ENCODE data around the gene SERINC5. TPM values are rescaled to one million over a fixed set of nuclear protein-coding genes. Genes with fewer than 3 reads are reported as not detected.

Gene SERINC5
- total and polyA plus RNA-seq, 2 of the 4 experiments (the other 2 are of a cell fraction), result 5.0 to 8.1 TPM

DNA sequence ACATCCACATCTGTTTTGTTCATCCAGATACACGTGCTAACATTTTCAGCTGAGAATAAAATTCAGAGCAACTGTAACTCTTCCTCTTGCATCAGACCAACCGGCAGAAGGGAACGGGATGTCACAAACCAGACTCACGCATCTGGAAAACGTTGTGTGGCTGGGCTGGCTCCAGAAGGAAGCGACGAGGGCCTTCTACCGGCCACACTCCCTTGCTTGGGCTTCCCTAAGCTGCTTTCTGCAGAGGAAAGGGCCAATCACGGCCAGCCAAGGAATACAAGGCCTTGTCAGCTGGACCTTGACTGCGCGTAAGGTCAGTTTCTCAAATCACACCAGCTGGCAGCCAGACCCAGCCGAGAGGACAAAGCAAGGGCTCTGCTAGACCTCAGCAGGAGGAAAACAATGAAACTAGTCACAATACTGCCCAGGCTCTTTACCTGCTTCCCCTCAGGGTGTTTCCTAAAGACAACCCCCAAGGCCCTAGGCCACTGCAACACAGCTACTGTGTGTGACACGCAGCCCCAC is 114.6 kb downstream of the SERINC5 start:
- Histone ChIP-seq H3K36me3 (ENCODE audit: control insufficient read depth, insufficient read depth, low read length) (0 out of 2 replicates have a peak, but pooled peaks cover 2% of the 10 kb centered on the region), H3K9me1 (ENCODE audit: insufficient read depth, low read length) (no peaks in the 10 kb centered on the region), H3K56ac (ENCODE audit: extremely low read depth, insufficient read depth, low read length) (no peak overlapping the region), H3K27ac (ENCODE audit: insufficient read depth, low read length) (no peak overlapping the region), H2BK5ac (ENCODE audit: low read depth, low read length, poor library complexity, severe bottlenecking) (no peak overlapping the region), H3K4me2 (ENCODE audit: low read depth, low read length) (no peak overlapping the region), H4K8ac (ENCODE audit: low read depth in 2 of 2, low read length in 2 of 2) (no peak overlapping the region), H4K5ac (ENCODE audit: low read depth, low read length) (no peak overlapping the region), H2BK20ac (ENCODE audit: low read depth, low read length) (no peak overlapping the region), H3K9me3 (ENCODE audit: control insufficient read depth, insufficient read depth, low read length) (no peaks in the 10 kb centered on the region), H2AK5ac (ENCODE audit: low read depth, low read length) (no peak overlapping the region), H2BK120ac (ENCODE audit: low read depth, low read length) (no peak overlapping the region), H4K91ac (ENCODE audit: insufficient read depth, low read depth, low read length) (no peak overlapping the region), H3K18ac (ENCODE audit: low read depth, low read length) (no peak overlapping the region), H3K79me1 (ENCODE audit: low read depth in 1 of 2, low read length in 2 of 2) (no peaks in the 10 kb centered on the region), H2AK9ac (replicated peaks; ENCODE audit: low read depth, low read length, poor library complexity) (no peak overlapping the region), H3K27me3 (ENCODE audit: control insufficient read depth, insufficient read depth, low read length) (no peaks in the 10 kb centered on the region), H3K23ac (ENCODE audit: low read depth, low read length) (no peak overlapping the region), H2BK15ac (ENCODE audit: low read depth, low read length) (no peak overlapping the region), H3K4me1 (ENCODE audit: control insufficient read depth, insufficient read depth, low read length) (no peaks in the 10 kb centered on the region), H3K4ac (ENCODE audit: low read depth, low read length) (no peak overlapping the region), H3K4me3 (ENCODE audit: insufficient read depth, low read depth, low read length) (no peak overlapping the region), H2AFZ (replicated peaks; ENCODE audit: low read length, poor library complexity) (peak overlapping the region; percentile 17), H4K20me1 (ENCODE audit: insufficient read depth, low read length) (no peaks in the 10 kb centered on the region), H3K14ac (replicated peaks; ENCODE audit: low read depth, low read length) (no peak overlapping the region; the same call in 1 of the 2 replicates), H3K9ac (ENCODE audit: low read depth, low read length) (no peak overlapping the region)
- no TSS peak for BruUV-seq (replicated peaks)
- in situ Hi-C loops (cut with MboI; ENCODE audit: low sequenced_read_pairs) (no loop called here), dilution Hi-C loops (cut with HindIII; ENCODE audit: low sequenced_read_pairs, unreplicated experiment) (no loop called here), intact Hi-C loops (cut with micrococcal nuclease) (no loop called here)
- ATAC-seq (ENCODE audit: low read depth) (peak; percentile 64), DNase-seq (peak; percentile 15)
- CTCF ChIA-PET, result no interaction called here
- POLR2A ChIA-PET (ENCODE audit: unreplicated experiment), result interaction anchor here (0.6 kb wide), 1 partner anchor 30 kb away, joined by 3 read pairs; no protein-coding TSS in a partner anchor
- no peak for TF ChIP-seq CEBPB (IDR thresholded peaks at IDR 0.05; ENCODE audit: low read depth, low read length)
- TF ChIP-seq BHLHE40 (IDR thresholded peaks at IDR 0.05; ENCODE audit: low read depth, low read length), result no peak
- no peak for TF ChIP-seq RCOR1 (IDR thresholded peaks at IDR 0.05; ENCODE audit: insufficient replicate concordance, low read length)
- TF ChIP-seq, protein P1, sequence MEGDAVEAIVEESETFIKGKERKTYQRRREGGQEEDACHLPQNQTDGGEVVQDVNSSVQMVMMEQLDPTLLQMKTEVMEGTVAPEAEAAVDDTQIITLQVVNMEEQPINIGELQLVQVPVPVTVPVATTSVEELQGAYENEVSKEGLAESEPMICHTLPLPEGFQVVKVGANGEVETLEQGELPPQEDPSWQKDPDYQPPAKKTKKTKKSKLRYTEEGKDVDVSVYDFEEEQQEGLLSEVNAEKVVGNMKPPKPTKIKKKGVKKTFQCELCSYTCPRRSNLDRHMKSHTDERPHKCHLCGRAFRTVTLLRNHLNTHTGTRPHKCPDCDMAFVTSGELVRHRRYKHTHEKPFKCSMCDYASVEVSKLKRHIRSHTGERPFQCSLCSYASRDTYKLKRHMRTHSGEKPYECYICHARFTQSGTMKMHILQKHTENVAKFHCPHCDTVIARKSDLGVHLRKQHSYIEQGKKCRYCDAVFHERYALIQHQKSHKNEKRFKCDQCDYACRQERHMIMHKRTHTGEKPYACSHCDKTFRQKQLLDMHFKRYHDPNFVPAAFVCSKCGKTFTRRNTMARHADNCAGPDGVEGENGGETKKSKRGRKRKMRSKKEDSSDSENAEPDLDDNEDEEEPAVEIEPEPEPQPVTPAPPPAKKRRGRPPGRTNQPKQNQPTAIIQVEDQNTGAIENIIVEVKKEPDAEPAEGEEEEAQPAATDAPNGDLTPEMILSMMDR (conservative IDR thresholded peaks at IDR 0.05; ENCODE audit: low read depth, low read length), result no peak
- TF ChIP-seq, protein P2, sequence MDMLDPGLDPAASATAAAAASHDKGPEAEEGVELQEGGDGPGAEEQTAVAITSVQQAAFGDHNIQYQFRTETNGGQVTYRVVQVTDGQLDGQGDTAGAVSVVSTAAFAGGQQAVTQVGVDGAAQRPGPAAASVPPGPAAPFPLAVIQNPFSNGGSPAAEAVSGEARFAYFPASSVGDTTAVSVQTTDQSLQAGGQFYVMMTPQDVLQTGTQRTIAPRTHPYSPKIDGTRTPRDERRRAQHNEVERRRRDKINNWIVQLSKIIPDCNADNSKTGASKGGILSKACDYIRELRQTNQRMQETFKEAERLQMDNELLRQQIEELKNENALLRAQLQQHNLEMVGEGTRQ (IDR thresholded peaks at IDR 0.05; ENCODE audit: low read depth, low read length), result no peak
- no peak for TF ChIP-seq POLR2A (IDR thresholded peaks at IDR 0.05; ENCODE audit: low read depth, low read length)
- no peak for TF ChIP-seq RFX5 (IDR thresholded peaks at IDR 0.05; ENCODE audit: low read depth, low read length)
- no peak for TF ChIP-seq MXI1 (IDR thresholded peaks at IDR 0.05; ENCODE audit: borderline replicate concordance, low read depth, low read length)
- no peak for TF ChIP-seq SMC3 (IDR thresholded peaks at IDR 0.05; ENCODE audit: low read depth, low read length)
- 37% methylated on average over 6 of the region's 13 CpGs; no CpG with 5 or more reads in 1 of the 2 experiments for WGBS, 2 experiments (ENCODE audit: extremely low coverage in 2 of 2, insufficient read length in 1 of 2)
